K562 (cell line): Measurements from ENCODE around the gene NPTXR. TPM values are rescaled to one million over a fixed set of nuclear protein-coding genes. Genes with fewer than 3 reads are reported as not detected.

Experiments used
- ATAC-seq: fragments of 200-7000 bp; cut with Tn5 transposase; 3 replicates; pipeline ENCODE4 v1.9.1; 2020; ENCODE audit warnings: moderate library complexity
- BruUV-seq: library from RNA; stranded (reverse); fragments of 400-500 nt; replicated peaks from 2 replicates; lab custom pipeline; 2021; lab: Mats Ljungman, UMichigan
- CTCF ChIA-PET: fragments of 300-600 bp; formaldehyde crosslinking; extraction: SDS; loops from one replicate; lab custom pipeline; 2021; ENCODE audit warnings: low intra/inter-chr PET ratio; lab: Yijun Ruan, JAX
- POLR2A ChIA-PET: fragments of 300-600, 350-650 bp; sonication (Branson Sonifier 250); formaldehyde crosslinking; extraction: SDS; loops from one replicate; lab custom pipeline; 2021; ENCODE audit warnings: antibody characterized with exemption, inconsistent platforms; lab: Yijun Ruan, JAX
- DNase-seq, 4 experiments: peaks; one replicate each; pipeline versions ENCODE4 v3.0.0 to v3.0.0-alpha.2; 2011 to 2018; ENCODE audit warnings: low spot score in 3 of 4, mixed read lengths in 3 of 4; ENCODE audit errors: extremely low read depth in 1 of 4
- FAIRE-seq: peaks from 2 replicates; lab custom pipeline; 2011; peaks lifted over from hg19 to GRCh38; lab: Jason Lieb, UNC
- H2AFZ ChIP-seq: 2 replicates; pipeline ENCODE4 v1.6.0; 2011; ENCODE audit warnings: low read depth, low read length, control low read depth, inconsistent platforms
- H3K27ac ChIP-seq: fragments of 200-600 bp; 3 replicates; pipeline ENCODE4 v1.8.0; 2011; ENCODE audit warnings: low read depth, mild to moderate bottlenecking, control low read depth, inconsistent platforms, low read length, moderate library complexity, mixed read lengths; ENCODE audit errors: extremely low read depth
- H3K27me3 ChIP-seq, 2 experiments: fragments of 300-600 bp in 1 of 2; 2 replicates in 1 of 2; 3 replicates in 1 of 2; pipeline versions ENCODE4 v1.6.0 to v1.8.0; 2011; ENCODE audit warnings: inconsistent platforms in 2 of 2, low read length in 2 of 2, mild to moderate bottlenecking in 1 of 2, mixed read lengths in 1 of 2, moderate library complexity in 1 of 2; ENCODE audit not compliant: control insufficient read depth in 2 of 2, insufficient read depth in 2 of 2
- H3K36me3 ChIP-seq: fragments of 300-600 bp; 3 replicates; pipeline ENCODE4 v1.8.0; 2011; ENCODE audit warnings: mild to moderate bottlenecking, low read length, inconsistent platforms; ENCODE audit not compliant: control insufficient read depth, insufficient read depth
- H3K4me1 ChIP-seq, 2 experiments: fragments of 200-600 bp in 1 of 2; replicated peaks in 1 of 2; 2 replicates in 1 of 2; 3 replicates in 1 of 2; pipeline versions ENCODE4 v1.5.1 to v1.8.0; 2011; ENCODE audit warnings: inconsistent platforms in 2 of 2, low read length in 2 of 2, mild to moderate bottlenecking in 1 of 2, mixed read lengths in 1 of 2, moderate library complexity in 1 of 2; ENCODE audit not compliant: control insufficient read depth in 2 of 2, insufficient read depth in 2 of 2
- H3K4me2 ChIP-seq: 2 replicates; pipeline ENCODE4 v1.6.1; 2011; ENCODE audit warnings: low read length, control low read depth, inconsistent platforms, mixed read lengths; ENCODE audit not compliant: insufficient read depth
- H3K4me3 ChIP-seq: fragments of 200-600 bp; sonication (generic), shearing (Covaris generic); 2 replicates; pipeline ENCODE4 v1.5.1; 2016; ENCODE audit warnings: control low read depth, inconsistent platforms
- H3K79me2 ChIP-seq: fragments of 200-600 bp; 3 replicates; pipeline ENCODE4 v1.8.0; 2011; ENCODE audit warnings: low read length, inconsistent platforms; ENCODE audit not compliant: control insufficient read depth, insufficient read depth
- H3K9ac ChIP-seq, 2 experiments: 2 replicates each; pipeline versions ENCODE4 v1.6.0 to v1.6.1; 2011; ENCODE audit warnings: low read depth in 2 of 2, low read length in 2 of 2, control low read depth in 1 of 2, inconsistent platforms in 1 of 2, mild to moderate bottlenecking in 1 of 2, mixed read lengths in 1 of 2; ENCODE audit not compliant: insufficient read depth in 1 of 2
- H3K9me1 ChIP-seq: one replicate; pipeline ENCODE4 v1.6.0; 2011; ENCODE audit warnings: inconsistent platforms, mild to moderate bottlenecking, low read length, moderate library complexity; ENCODE audit not compliant: control insufficient read depth, insufficient read depth
- H3K9me3 ChIP-seq: replicated peaks from 2 replicates; pipeline ENCODE4 v1.5.1; 2011; ENCODE audit warnings: low read depth, low read length, inconsistent platforms; ENCODE audit not compliant: control insufficient read depth, insufficient read depth
- H4K20me1 ChIP-seq: replicated peaks from 2 replicates; pipeline ENCODE4 v1.6.1; 2011; ENCODE audit warnings: low read length, inconsistent platforms, mixed read lengths; ENCODE audit not compliant: control insufficient read depth, insufficient read depth
- CHD1 ChIP-seq: fragments of 200-600 bp; sonication (generic); IDR thresholded peaks from one replicate; pipeline ENCODE4 v1.6.1; 2012; ENCODE audit warnings: mild to moderate bottlenecking, moderate library complexity, low read length, inconsistent platforms
- FOSL1 ChIP-seq: fragments of 200-800 bp; sonication (Bioruptor generic); conservative IDR thresholded peaks from 2 replicates; pipeline ENCODE4 v1.6.1; 2016; ENCODE audit warnings: missing genetic modification characterization, missing compliant biosample characterization
- PHF8 ChIP-seq: fragments of 200-600 bp; sonication (generic); IDR thresholded peaks from 2 replicates; pipeline ENCODE4 v1.6.1; 2012; ENCODE audit warnings: mixed run types, mild to moderate bottlenecking, inconsistent platforms, low read length, moderate library complexity, borderline replicate concordance
- SMARCA4 ChIP-seq: fragments of 450-650 bp; IDR thresholded peaks from 2 replicates; pipeline ENCODE4 v1.6.1; 2016
- STAT5A ChIP-seq: IDR thresholded peaks from 2 replicates; pipeline ENCODE4 v1.6.1; 2012; ENCODE audit warnings: low read length, inconsistent platforms, borderline replicate concordance
- XRCC3 ChIP-seq: fragments of 450-650 bp; IDR thresholded peaks from 2 replicates; pipeline ENCODE4 v1.6.1; 2017; ENCODE audit warnings: mild to moderate bottlenecking, moderate library complexity
- WGBS: fragments of 100-300 bp; shearing (Covaris generic); methylation state at CpG from one replicate; pipeline ENCODE4 v1.1.6; 2016; ENCODE audit warnings: low coverage, mixed read lengths; ENCODE audit not compliant: insufficient coverage; ENCODE audit errors: missing lambda C conversion rate; 5-methylcytosine and 5-hydroxymethylcytosine counted together
- in situ Hi-C: fragments of 300-500 bp; cut with MboI; formaldehyde crosslinking; loops from 4 replicates; pipeline ENCODE4 v1.15.0; 2018; ENCODE audit warnings: inconsistent platforms, mixed read lengths
- intact Hi-C: fragments of 100-400 bp; cut with micrococcal nuclease; formaldehyde crosslinking; loops from 2 replicates; pipeline ENCODE4 v1.14.2; 2022
- polyA plus RNA-seq, 8 experiments: library from polyadenylated mRNA; depleted of rRNA in 4 of 8; stranded (reverse) in 5 of 8; unstranded in 3 of 8; fragments of >200 nt; fragmentation: Nextera tagmentation in 2 of 8; fragmentation: Illumina TruSeq in 1 of 8; extraction: Ambion mirVana in 2 of 8; extraction: Trizol in 1 of 8; gene quantifications; 2 replicates each; pipeline versions ENCODE4 v1.2.1 to v1.2.3, GENCODE V29; 2011 to 2014; ENCODE audit warnings: inconsistent platforms in 1 of 8, missing spikeins in 1 of 8
- total RNA-seq, 7 experiments: library from RNA; depleted of rRNA in 6 of 7; stranded (reverse); fragments of >200 nt in 6 of 7; fragmentation: Illumina TruSeq in 2 of 7; extraction: Trizol in 2 of 7; gene quantifications; 2 replicates each; pipeline versions ENCODE4 v1.2.1 to v1.2.3, GENCODE V29; 2011 to 2021; ENCODE audit warnings: low replicate concordance in 1 of 7
- TF ChIP-seq, protein P1 (sequence below): sonication (generic); formaldehyde crosslinking; IDR thresholded peaks from 2 replicates; pipeline ENCODE4 v1.8.1; 2022; ENCODE audit warnings: missing genetic modification reagents

The NPTXR gene
- total and polyA plus RNA-seq, 9 of the 15 experiments (the other 6 are each of a cell fraction or from before 2014, with no cell fraction given): 0.01 to 3.1 (median 1.1) TPM

DNA sequence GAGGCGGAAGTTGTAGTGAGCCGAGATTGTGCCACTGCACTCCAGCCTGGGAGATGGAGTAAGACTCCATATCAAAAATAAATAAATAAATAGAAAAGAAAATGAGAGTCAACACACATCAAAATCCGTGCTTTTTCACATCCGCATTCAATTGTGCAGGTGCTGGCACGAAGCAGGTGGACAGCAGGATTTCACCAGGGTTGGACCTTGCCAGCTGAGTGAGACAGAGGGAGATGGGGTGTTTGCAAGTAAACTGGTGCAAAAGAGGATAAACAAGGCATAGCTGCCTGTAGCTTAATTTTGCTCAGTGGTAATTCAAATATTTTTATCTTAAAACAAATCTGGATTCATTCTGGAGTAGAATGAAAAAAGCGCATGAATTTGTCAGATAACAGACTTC is 26.6 kb downstream of the NPTXR start:
- Histone ChIP-seq H4K20me1 (no peaks in the 10 kb centered on the region; the same call in 1 of the 2 replicates), H3K9me3 (no peaks in the 10 kb centered on the region), H3K4me2 (no peak overlapping the region), H3K27ac (no peak overlapping the region), H3K27me3 (peaks cover 0 to 21% of the 10 kb centered on the region in 2 experiments; a peak in 4 of 5 replicates), H3K9me1 (no peaks in the 10 kb centered on the region), H2AFZ (no peak overlapping the region), H3K4me3 (no peak overlapping the region), H3K36me3 (no peaks in the 10 kb centered on the region), H3K9ac (no peak overlapping the region), H3K79me2 (no peaks in the 10 kb centered on the region), H3K4me1 (no peaks in the 10 kb centered on the region)
- WGBS: 45% methylated on average over 6 of the region's 6 CpGs
- FAIRE-seq: no peak
- ATAC-seq: no peak
- CTCF ChIA-PET: no interaction called here
- in situ Hi-C loops (no loop called here), intact Hi-C loops (no loop called here)
- POLR2A ChIA-PET: interaction anchor here (0.6 to 1.2 kb wide), 3 partner anchors 24 to 59 kb away, joined by 3 read pairs; partner anchors contain the start of gene NPTXR
- TF ChIP-seq XRCC3: no peak
- TF ChIP-seq SMARCA4: no peak
- TF ChIP-seq PHF8: no peak
- TF ChIP-seq, protein P1, sequence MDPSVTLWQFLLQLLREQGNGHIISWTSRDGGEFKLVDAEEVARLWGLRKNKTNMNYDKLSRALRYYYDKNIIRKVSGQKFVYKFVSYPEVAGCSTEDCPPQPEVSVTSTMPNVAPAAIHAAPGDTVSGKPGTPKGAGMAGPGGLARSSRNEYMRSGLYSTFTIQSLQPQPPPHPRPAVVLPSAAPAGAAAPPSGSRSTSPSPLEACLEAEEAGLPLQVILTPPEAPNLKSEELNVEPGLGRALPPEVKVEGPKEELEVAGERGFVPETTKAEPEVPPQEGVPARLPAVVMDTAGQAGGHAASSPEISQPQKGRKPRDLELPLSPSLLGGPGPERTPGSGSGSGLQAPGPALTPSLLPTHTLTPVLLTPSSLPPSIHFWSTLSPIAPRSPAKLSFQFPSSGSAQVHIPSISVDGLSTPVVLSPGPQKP (CRISPR knock-in tag): no peak
- TF ChIP-seq STAT5A: no peak
- no peak for TF ChIP-seq CHD1
- TF ChIP-seq FOSL1 (tag): no peak
- no peak for DNase-seq
- BruUV-seq: no TSS peak
